Adrenal gland (tissue), 5 donors: ENCODE results near the gene NSUN4.
"Not testable (repeated sequence)": the region's sequence is repeated elsewhere in the genome, so short reads cannot be mapped to it uniquely, and the experiment has no call there.

ENCODE experiments used
- POLR2A ChIP-seq, 2 donors: fragments of 450-650 bp; IDR thresholded peaks; one replicate each; pipeline ENCODE4 v1.6.1; 2017; ENCODE audit warnings: antibody characterized with exemption in 2 of 2, mild to moderate bottlenecking in 2 of 2, moderate library complexity in 1 of 2
- TF ChIP-seq, protein P1 (sequence below), 6 experiments: fragments of 450-650 bp in 4 of 6; fragments of 200-600 bp in 2 of 6; sonication (generic) in 1 of 6; IDR thresholded peaks; 1 replicate in 5 of 6; 2 replicates in 1 of 6; pipeline versions ENCODE4 v1.5.1 to v1.8.0; 2016 to 2021; ENCODE audit warnings: antibody characterized with exemption in 6 of 6, mild to moderate bottlenecking in 2 of 6, moderate library complexity in 1 of 6
- donor health status: DM: no; HTN: no; CAD: no.

DNA sequence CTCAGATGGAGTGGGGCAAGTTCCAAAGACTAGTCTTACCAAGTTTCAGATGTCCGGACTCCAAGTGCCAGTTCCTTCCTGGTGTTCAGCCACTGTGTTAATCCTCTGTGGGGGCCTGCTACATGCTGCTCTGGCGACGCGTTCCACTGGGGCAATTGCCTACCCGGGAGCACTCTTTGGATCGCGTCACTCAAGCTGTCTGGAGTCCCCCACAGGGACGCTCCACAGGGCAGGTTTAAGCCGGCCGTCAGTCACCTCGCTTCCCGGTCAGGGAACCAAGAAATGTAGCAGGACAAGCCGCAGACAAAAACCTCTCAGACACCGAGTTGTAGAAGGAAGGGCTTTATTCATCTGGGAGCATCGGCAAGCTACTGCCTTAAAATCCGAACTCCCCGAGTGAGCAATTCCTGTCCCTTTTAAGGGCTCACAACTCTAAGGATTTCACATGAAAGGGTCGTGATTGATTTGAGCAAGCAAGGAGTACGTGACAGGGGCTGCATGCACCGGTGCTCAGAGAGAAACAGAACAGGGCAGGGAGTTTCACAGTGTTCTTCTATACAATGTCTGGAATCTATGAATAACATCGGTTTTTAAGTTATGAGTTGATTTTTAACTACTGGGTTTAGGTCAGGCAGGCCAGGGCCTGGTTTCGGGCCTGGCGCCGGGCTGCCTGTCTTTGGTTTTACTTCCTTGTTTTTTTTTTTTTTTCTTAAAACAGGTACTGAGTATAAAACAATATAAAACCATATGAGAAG lies 8.6 kb upstream of the NSUN4 start:
- TF ChIP-seq, protein P1, sequence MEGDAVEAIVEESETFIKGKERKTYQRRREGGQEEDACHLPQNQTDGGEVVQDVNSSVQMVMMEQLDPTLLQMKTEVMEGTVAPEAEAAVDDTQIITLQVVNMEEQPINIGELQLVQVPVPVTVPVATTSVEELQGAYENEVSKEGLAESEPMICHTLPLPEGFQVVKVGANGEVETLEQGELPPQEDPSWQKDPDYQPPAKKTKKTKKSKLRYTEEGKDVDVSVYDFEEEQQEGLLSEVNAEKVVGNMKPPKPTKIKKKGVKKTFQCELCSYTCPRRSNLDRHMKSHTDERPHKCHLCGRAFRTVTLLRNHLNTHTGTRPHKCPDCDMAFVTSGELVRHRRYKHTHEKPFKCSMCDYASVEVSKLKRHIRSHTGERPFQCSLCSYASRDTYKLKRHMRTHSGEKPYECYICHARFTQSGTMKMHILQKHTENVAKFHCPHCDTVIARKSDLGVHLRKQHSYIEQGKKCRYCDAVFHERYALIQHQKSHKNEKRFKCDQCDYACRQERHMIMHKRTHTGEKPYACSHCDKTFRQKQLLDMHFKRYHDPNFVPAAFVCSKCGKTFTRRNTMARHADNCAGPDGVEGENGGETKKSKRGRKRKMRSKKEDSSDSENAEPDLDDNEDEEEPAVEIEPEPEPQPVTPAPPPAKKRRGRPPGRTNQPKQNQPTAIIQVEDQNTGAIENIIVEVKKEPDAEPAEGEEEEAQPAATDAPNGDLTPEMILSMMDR (IDR thresholded peaks at IDR 0.05), result not testable (repeated sequence)
- TF ChIP-seq POLR2A (IDR thresholded peaks at IDR 0.05), result not testable (repeated sequence)
